ENCODE results near the gene GRIK1. TPM values are rescaled to one million over a fixed set of nuclear protein-coding genes. Genes with fewer than 3 reads are reported as not detected.

Gene GRIK1
- total RNA-seq, 3 donors from 2014 or later = not detected

DNA sequence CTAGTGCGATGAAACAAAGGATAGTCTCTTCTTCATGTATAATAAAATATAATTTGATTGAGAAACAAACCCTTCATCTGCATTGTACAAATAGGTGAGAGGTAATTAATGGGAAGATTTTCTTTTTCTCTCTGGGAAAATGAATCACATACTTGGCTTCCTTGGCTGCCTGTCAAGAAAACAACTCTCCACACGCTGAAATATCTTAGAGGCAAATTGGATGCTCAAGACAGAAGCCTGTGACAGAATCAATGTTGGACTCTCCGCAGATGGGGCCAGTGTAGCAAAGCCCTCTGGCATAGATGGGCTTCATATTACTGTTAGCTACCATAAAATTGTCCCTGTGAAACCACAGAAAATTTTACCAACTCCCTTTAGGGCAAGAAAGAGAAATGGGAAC, 186.6 kb downstream of the GRIK1 start:
- Mint-ChIP-seq H3K4me3 (no peak overlapping the region), H3K27me3 (ENCODE audit: low read depth) (no peaks in the 10 kb centered on the region), H3K4me1 (ENCODE audit: low read depth) (no peaks in the 10 kb centered on the region), H3K36me3 (ENCODE audit: insufficient read depth) (no peaks in the 10 kb centered on the region), H3K9me3 (no peaks in the 10 kb centered on the region)
- ATAC-seq (no peak), DNase-seq (no peak)

DNA sequence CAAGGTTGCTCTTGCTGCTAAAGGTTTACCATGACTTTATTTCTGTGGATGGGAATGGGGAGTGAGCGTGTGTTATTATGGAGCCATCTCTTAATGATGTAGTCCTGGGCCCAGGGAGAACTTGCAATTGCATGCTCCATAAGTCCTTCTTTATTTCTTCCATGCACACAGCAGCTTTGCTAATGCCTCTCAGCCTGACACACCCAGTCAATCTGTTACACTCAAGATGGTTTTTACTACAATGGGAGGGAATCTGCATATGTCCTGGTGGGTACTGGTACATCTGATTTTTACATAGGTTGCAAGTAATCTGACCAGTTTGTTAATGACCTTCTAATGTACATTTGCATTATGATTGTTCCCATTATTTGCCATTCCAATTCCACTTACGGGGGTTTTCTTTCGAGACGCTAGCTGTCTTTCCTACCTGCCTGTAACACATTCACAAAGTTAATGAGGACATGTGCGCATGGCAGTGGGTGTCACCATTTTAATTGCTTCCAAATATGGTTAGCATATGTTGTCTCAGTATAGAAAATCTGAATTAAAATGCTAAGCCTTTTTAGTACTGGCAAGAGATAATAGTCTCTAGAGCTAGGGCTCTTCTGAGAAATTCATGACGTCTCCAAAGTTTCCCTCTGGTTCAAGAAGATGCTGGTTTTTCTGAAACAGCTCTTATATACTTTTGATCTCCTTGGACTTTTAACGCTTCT, 188.2 kb downstream of the GRIK1 start:
- Mint-ChIP-seq H3K9me3 (no peaks in the 10 kb centered on the region), H3K27me3 (ENCODE audit: low read depth) (no peaks in the 10 kb centered on the region), H3K4me1 (ENCODE audit: low read depth) (no peaks in the 10 kb centered on the region), H3K4me3 (no peak overlapping the region), H3K36me3 (ENCODE audit: insufficient read depth) (no peaks in the 10 kb centered on the region)
- ATAC-seq (no peak), DNase-seq (no peak)

DNA sequence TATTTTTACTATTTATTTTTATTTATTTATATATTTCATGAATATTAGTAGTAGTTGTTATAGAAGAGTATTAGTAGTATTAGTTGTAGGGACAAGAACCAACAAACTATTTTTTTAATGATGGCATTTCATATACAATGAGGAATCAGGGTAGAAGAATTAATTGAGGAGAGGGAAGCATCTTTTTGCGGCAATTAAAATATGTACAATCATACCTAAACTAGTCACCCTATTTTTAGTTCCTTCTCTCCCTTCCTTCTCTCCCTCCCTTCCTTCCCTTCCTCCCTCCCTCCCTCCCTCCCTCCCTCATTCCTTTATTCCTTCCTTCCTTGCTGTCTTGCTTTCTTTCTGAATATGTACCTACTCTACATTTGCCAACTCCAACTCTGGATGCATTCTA, 189.8 kb downstream of the GRIK1 start:
- H3K9me3 Mint-ChIP-seq = no peaks in the 10 kb centered on the region
- H3K27me3 Mint-ChIP-seq (ENCODE audit: low read depth) = peaks cover 2% of the 10 kb centered on the region
- no peak overlapping the region for H3K4me3 Mint-ChIP-seq
- no peaks in the 10 kb centered on the region for H3K4me1 Mint-ChIP-seq (ENCODE audit: low read depth)
- no peaks in the 10 kb centered on the region for H3K36me3 Mint-ChIP-seq (ENCODE audit: insufficient read depth)
- DNase-seq = no peak
- no peak for ATAC-seq

DNA sequence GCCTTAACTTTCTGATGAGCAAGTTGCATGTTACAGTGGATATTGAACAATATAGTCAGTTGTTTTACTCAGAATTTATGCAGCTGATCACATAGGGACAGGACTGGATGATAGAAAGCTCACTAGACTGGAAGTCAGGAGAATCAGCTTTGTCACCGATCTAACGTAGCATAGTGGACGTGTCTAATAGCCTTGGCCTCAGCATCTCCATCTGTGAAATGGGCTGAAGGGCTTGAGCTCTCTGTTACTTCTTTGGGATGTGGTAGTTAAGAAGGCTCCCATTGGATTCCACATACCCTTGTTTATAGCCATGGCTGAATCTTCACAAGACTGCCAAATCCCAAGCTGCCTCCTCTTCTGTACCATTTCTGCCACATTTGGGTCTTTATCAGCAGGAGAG, 190.6 kb downstream of the GRIK1 start:
- Mint-ChIP-seq H3K9me3 (no peaks in the 10 kb centered on the region), H3K4me1 (ENCODE audit: low read depth) (no peaks in the 10 kb centered on the region), H3K27me3 (ENCODE audit: low read depth) (peaks cover 4% of the 10 kb centered on the region), H3K36me3 (ENCODE audit: insufficient read depth) (no peaks in the 10 kb centered on the region), H3K4me3 (no peak overlapping the region)
- ATAC-seq (no peak), DNase-seq (no peak)

DNA sequence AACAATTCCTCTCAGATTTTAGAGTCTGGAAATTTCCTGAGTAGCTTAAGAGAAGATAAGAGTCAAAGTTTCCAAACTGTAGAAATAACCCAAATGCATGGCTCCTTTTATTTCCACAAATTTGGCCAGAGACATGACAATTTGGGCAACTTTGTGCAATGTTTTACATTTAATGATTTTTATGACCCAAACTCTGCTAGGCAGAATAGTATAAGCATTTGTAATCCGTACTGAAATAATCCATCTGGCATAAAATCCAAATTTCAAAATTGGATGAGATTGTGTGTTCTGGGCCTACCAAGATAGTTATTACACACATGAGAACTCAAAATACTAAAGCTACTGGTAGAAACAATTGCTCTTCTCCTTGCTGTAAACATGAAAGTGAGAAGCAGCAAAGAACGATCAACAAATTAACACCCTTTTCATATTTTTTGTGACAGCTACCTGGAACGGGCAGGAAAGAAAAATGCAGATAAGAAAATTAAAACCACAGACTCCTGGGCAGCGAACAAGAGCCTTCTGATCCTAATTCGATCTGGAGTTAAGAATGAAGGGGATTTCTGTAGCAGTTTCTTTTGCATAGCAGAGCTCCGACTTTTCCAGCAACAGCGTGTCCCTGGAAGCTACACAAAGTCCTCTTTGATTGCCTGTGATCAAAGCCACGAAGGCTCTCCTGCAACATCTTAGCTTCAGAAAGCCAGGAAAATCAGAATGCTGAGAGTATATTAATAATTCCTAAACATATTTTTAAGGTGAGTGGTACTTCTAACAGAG, 191.2 kb downstream of the GRIK1 start:
- no peak for DNase-seq
- H3K36me3 Mint-ChIP-seq (ENCODE audit: insufficient read depth) = no peaks in the 10 kb centered on the region

DNA sequence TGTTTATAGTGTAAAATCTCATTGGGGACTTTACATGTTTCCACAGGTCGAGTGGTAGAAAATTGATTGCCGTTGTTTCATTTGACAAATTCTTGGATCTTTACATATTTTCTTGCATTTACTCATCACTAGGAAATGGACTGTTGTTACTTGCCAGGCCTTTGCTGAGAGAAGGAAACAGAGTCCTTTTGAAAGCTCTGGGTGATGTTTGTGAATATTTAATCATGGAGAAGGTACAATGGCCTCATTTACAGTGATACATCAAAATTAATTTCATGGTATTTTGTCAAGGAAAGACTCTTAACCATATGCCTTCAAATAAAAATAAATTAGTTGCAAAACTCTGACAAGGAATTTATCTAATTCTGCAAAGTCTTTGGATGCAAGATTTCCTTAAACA, 198.0 kb downstream of the GRIK1 start:
- H3K9me3 Mint-ChIP-seq = no peaks in the 10 kb centered on the region
- H3K4me1 Mint-ChIP-seq (ENCODE audit: low read depth) = no peaks in the 10 kb centered on the region
- no peaks in the 10 kb centered on the region for H3K36me3 Mint-ChIP-seq (ENCODE audit: insufficient read depth)
- no peak for ATAC-seq
- no peak for DNase-seq
- peaks cover 7% of the 10 kb centered on the region for H3K27me3 Mint-ChIP-seq (ENCODE audit: low read depth)
- no peak overlapping the region for H3K4me3 Mint-ChIP-seq

More for the DNA sequence above, 191.2 kb downstream of the GRIK1 start:
- Mint-ChIP-seq H3K27me3 (ENCODE audit: low read depth) (peaks cover 4% of the 10 kb centered on the region), H3K4me1 (ENCODE audit: low read depth) (no peaks in the 10 kb centered on the region), H3K9me3 (no peaks in the 10 kb centered on the region), H3K4me3 (no peak overlapping the region)
- no peak for ATAC-seq

DNA sequence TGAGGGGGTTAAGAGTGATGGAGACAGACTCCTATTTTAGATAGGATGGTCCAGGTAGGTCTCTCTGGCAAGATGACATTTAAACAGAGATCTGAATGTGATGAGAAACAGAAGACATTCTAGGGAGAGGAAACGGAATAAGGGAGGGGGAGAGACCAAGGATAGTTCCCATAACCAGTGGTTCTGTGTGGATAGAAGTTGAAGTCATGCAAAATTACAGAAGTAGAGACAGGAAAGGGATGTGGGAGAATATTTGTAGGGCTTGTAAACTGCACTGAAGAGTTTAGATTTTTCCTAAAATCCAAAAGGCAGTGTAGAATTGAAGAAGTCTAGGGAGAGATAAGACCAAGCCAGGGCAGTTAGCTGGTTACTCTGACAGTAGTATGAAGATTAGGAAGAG, 200.6 kb downstream of the GRIK1 start:
- no peaks in the 10 kb centered on the region for H3K36me3 Mint-ChIP-seq (ENCODE audit: insufficient read depth)
- ATAC-seq (no peak), DNase-seq (no peak)
- H3K27me3 Mint-ChIP-seq (ENCODE audit: low read depth) = peaks cover 3% of the 10 kb centered on the region
- no peaks in the 10 kb centered on the region for H3K4me1 Mint-ChIP-seq (ENCODE audit: low read depth)
- H3K4me3 Mint-ChIP-seq = no peak overlapping the region
- H3K9me3 Mint-ChIP-seq = no peaks in the 10 kb centered on the region

DNA sequence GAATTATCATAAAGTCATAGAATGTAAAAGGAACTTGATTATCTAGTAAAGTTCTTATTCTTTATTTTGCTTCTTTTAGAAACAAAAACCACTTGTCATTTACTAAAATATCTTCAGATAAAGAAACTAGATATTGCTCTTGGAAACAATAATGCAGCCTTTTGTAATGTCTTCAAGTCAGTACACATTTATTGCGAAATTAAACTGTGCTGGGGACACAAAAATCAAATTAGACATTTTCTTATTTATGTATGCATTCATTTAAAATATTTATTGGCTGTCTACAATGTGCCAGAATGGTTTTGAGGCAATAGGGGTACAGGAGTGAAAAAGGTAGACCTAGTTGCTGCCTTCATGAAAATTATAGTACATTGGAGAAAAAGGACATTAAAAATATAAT, 201.1 kb downstream of the GRIK1 start:
- H3K9me3 Mint-ChIP-seq = no peaks in the 10 kb centered on the region
- H3K4me1 Mint-ChIP-seq (ENCODE audit: low read depth) = no peaks in the 10 kb centered on the region
- no peaks in the 10 kb centered on the region for H3K36me3 Mint-ChIP-seq (ENCODE audit: insufficient read depth)
- no peak for DNase-seq
- no peak for ATAC-seq
- peaks cover 3% of the 10 kb centered on the region for H3K27me3 Mint-ChIP-seq (ENCODE audit: low read depth)
- no peak overlapping the region for H3K4me3 Mint-ChIP-seq

DNA sequence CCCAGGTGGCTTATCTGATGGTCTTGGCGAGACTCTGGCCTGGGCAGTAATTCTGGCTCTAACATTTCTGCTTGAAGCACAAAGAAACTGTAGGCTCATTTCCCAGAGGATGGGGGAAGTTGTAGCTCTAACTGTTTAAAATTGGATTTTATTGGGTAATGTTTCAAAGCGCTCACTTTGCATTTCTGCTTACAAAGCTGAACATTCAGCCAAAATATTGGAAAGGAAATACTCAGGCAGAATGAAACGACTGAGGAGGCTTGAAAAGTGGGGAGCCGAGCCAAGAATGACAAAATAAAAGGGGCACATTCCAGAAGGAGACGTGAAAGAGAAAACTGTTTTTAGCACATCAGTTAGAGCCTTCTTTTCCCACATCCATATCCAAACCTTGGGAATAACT, 202.6 kb downstream of the GRIK1 start:
- Mint-ChIP-seq H3K4me3 (no peak overlapping the region), H3K9me3 (no peaks in the 10 kb centered on the region), H3K4me1 (ENCODE audit: low read depth) (no peaks in the 10 kb centered on the region), H3K27me3 (ENCODE audit: low read depth) (no peaks in the 10 kb centered on the region), H3K36me3 (ENCODE audit: insufficient read depth) (no peaks in the 10 kb centered on the region)
- ATAC-seq (no peak), DNase-seq (no peak)

DNA sequence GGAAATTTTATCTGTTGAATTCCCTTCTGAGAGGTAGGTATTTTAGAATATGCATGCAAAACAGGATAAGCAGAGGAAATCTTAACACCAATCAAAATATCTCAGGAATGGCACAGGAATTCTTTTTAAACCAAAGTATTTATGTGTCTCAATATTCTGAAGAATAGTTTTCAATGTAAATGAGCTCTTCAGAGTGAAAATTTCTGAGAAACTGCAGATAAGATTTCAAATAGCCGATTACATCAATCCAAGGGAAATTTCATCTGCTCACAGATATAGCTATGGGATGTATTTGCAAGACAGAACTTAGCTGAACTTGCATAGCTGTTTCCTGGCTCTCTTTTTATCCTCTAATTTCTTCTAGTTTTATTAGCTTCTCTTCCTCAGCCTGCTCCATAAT, 209.5 kb downstream of the GRIK1 start:
- no peak for DNase-seq
- Mint-ChIP-seq H3K9me3 (no peaks in the 10 kb centered on the region), H3K4me3 (no peak overlapping the region), H3K4me1 (ENCODE audit: low read depth) (no peaks in the 10 kb centered on the region), H3K27me3 (ENCODE audit: low read depth) (no peaks in the 10 kb centered on the region), H3K36me3 (ENCODE audit: insufficient read depth) (no peaks in the 10 kb centered on the region)
- no peak for ATAC-seq

DNA sequence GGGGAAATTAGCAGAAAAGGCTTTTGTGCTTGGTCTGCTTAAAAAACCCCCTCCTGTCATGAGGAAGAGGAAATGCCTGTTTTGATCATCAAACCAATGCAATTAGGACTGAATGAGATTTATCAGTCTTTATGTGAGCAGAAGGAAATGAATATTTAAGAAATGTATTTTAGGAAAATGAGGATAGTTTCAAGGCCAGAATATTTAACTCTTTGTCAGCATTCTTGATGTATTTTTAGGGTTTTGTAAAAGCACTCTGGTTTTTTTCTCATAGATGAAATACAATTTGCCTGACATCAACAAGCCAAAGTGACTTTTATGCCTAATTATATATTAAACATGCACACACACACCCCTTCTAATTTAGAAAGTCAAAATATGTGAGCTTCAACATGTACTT, 213.8 kb downstream of the GRIK1 start:
- Mint-ChIP-seq H3K4me1 (ENCODE audit: low read depth) (no peaks in the 10 kb centered on the region), H3K27me3 (ENCODE audit: low read depth) (peaks cover 4% of the 10 kb centered on the region), H3K9me3 (no peaks in the 10 kb centered on the region), H3K36me3 (ENCODE audit: insufficient read depth) (no peaks in the 10 kb centered on the region), H3K4me3 (no peak overlapping the region)
- DNase-seq = no peak
- no peak for ATAC-seq

DNA sequence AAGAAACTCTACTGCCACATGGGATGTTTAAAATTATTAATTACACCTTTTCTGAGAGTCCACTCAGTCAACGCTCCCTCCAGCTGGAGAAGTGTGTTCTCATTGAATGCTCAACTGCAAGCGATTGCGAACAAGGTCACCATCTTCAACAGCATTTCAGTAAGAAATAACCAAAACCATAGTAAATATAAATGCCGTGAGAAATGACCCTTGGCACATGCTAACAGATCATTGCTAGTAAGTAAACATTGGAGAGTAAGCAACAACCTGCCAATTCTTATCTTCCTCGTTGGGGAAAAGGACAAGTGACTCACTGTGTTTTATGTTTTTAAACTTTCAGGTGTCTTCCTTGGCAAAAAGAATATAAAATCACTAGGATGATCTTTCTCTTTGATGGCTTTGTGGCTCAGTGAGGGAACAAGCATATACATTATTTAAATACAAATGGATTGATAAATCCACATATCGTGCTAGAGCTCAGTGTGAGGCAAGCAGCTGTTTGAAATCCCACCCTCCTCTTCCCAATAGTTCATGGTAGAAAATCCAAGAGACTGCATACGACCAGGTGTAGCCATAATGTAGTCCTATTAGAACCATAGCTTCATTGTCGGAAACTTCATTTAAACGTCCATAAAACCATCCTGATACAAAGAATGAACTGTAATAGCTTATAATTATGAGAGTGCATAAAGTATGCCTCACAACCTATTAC, 214.6 kb downstream of the GRIK1 start:
- DNase-seq (no peak), ATAC-seq (no peak)
- Mint-ChIP-seq H3K27me3 (ENCODE audit: low read depth) (peaks cover 4% of the 10 kb centered on the region), H3K36me3 (ENCODE audit: insufficient read depth) (no peaks in the 10 kb centered on the region), H3K4me3 (no peak overlapping the region), H3K4me1 (ENCODE audit: low read depth) (no peaks in the 10 kb centered on the region), H3K9me3 (no peaks in the 10 kb centered on the region)

DNA sequence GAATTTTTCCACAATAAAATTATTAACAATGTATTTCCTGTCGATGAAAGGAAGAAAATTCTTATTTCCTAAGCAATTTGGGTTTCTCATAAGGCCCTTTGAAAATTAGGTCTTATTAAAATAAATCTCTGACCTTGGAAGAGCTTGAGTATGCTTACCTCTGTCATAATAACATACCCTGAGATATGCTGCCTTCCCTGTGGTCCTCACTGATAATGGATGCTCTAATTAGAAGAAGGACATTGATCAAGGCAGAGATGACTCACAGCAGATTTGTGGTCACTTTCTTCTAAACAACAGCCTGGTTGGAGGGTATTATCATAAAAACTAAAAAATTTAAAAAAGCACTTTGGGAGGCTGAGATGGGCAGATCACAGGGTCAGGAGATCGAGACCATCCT, 217.8 kb downstream of the GRIK1 start:
- H3K4me3 Mint-ChIP-seq = no peak overlapping the region

DNA sequence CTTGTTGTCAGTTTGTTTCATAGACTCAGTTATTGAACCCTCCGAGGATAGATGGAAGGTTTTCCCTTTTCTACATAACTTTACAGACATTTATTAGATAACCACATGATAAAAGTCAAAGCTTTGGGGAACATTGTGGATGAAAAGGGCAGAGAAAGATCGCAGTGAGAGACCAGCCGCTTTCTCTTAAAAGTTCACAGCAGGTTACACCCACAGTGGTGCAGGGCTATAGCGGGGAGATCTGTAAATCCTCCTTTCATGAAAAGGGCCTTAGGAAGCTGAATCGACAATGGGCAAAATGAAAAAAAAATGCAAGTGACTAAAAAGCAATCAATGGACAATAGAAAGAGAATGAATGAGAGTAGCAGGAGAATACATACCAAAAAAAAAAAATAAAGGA, 218.6 kb downstream of the GRIK1 start:
- Mint-ChIP-seq H3K4me1 (ENCODE audit: low read depth) (no peaks in the 10 kb centered on the region), H3K27me3 (ENCODE audit: low read depth) (peaks cover 4% of the 10 kb centered on the region), H3K4me3 (no peak overlapping the region), H3K9me3 (no peaks in the 10 kb centered on the region), H3K36me3 (ENCODE audit: insufficient read depth) (no peaks in the 10 kb centered on the region)
- DNase-seq (no peak), ATAC-seq (no peak)

More for the DNA sequence above, 217.8 kb downstream of the GRIK1 start:
- peaks cover 4% of the 10 kb centered on the region for H3K27me3 Mint-ChIP-seq (ENCODE audit: low read depth)
- no peaks in the 10 kb centered on the region for H3K4me1 Mint-ChIP-seq (ENCODE audit: low read depth)
- no peaks in the 10 kb centered on the region for H3K9me3 Mint-ChIP-seq
- no peaks in the 10 kb centered on the region for H3K36me3 Mint-ChIP-seq (ENCODE audit: insufficient read depth)
- ATAC-seq (no peak), DNase-seq (no peak)

DNA sequence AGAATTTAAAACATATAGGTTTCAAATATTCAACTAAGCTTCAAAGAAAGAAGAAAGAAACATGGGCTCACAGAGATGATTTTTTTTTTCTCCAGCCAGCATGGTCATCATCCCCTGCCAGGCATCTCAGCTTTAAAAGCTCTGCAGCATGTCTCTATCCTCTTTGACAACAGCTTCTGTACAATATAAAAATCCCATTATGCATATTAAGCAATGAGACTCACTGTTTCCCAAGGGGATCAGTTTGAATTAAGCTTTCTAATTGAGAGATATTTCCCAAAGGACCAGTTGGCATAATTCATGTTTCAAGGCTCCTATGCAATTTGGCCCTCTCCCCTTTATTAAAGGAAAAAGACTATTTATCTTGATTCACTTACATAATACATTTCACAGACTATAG, 220.3 kb downstream of the GRIK1 start:
- Mint-ChIP-seq H3K9me3 (no peaks in the 10 kb centered on the region), H3K4me1 (ENCODE audit: low read depth) (no peaks in the 10 kb centered on the region), H3K4me3 (no peak overlapping the region), H3K36me3 (ENCODE audit: insufficient read depth) (no peaks in the 10 kb centered on the region), H3K27me3 (ENCODE audit: low read depth) (peaks cover 4% of the 10 kb centered on the region)
- ATAC-seq (no peak), DNase-seq (no peak)
